HFF-Myc (cell line): ENCODE measurements around the gene ITGA6.
"Not testable (repeated sequence)": the region's sequence is repeated elsewhere in the genome, so short reads cannot be mapped to it uniquely, and the experiment has no call there.

Source experiments
- DNase-seq: peaks from one replicate; pipeline ENCODE4 v3.0.0-alpha.2; 2011; ENCODE audit warnings: low read depth; ENCODE audit errors: extremely low read depth
- H3K4me3 ChIP-seq: replicated peaks from 2 replicates; pipeline ENCODE4 v1.5.1; 2011; ENCODE audit warnings: low read depth, mild to moderate bottlenecking, control low read depth, low read length
- TF ChIP-seq, protein P1 (sequence below): IDR thresholded peaks from 2 replicates; pipeline ENCODE4 v1.5.1; 2012; ENCODE audit warnings: mild to moderate bottlenecking, low read depth, low read length, control low read depth; ENCODE audit errors: missing control alignments

ITGA6 gene

GRCh38 chr2:172549131-172549530, 121.7 kb downstream of the ITGA6 start:
- DNase-seq = no peak
- no peak overlapping the region for H3K4me3 ChIP-seq
- TF ChIP-seq, protein P1, sequence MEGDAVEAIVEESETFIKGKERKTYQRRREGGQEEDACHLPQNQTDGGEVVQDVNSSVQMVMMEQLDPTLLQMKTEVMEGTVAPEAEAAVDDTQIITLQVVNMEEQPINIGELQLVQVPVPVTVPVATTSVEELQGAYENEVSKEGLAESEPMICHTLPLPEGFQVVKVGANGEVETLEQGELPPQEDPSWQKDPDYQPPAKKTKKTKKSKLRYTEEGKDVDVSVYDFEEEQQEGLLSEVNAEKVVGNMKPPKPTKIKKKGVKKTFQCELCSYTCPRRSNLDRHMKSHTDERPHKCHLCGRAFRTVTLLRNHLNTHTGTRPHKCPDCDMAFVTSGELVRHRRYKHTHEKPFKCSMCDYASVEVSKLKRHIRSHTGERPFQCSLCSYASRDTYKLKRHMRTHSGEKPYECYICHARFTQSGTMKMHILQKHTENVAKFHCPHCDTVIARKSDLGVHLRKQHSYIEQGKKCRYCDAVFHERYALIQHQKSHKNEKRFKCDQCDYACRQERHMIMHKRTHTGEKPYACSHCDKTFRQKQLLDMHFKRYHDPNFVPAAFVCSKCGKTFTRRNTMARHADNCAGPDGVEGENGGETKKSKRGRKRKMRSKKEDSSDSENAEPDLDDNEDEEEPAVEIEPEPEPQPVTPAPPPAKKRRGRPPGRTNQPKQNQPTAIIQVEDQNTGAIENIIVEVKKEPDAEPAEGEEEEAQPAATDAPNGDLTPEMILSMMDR = no peak

- H3K4me3 ChIP-seq, DNase-seq: not testable (repeated sequence)
Measured at GRCh38 chr2:172549802-172550201, 122.4 kb downstream of the ITGA6 start.

DNA sequence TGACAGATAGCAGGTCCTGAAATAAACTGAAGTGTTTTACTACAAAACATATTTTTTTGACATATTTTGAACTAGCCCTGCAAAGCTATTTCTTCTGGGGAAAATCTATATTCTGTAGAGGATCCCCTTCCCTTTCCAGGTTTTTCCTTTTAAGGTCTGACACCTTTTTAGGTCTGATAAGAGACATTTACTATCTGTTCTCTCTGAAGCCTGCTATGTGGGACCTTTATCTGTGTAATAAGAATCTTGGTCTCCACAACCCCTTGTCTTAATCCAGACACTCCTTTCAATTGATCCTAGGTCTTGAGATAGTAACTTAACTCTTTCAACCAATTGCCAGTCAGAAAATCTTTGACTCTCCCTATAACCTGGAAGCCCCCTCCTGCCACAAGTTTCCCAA, 123.0 kb downstream of the ITGA6 start:
- DNase-seq = no peak
- no peak overlapping the region for H3K4me3 ChIP-seq
- TF ChIP-seq, protein P1 = no peak

GRCh38 chr2:172551271-172551670, 123.9 kb downstream of the ITGA6 start:
- DNase-seq = no peak
- H3K4me3 ChIP-seq = no peak overlapping the region
- TF ChIP-seq, protein P1 = no peak

- H3K4me3 ChIP-seq = no peak overlapping the region
- TF ChIP-seq, protein P1 = no peak
- DNase-seq = no peak
Measured at GRCh38 chr2:172552547-172553291, 125.3 kb downstream of the ITGA6 start.

- DNase-seq = no peak
Measured at GRCh38 chr2:172554352-172555271, 127.2 kb downstream of the ITGA6 start.

DNA sequence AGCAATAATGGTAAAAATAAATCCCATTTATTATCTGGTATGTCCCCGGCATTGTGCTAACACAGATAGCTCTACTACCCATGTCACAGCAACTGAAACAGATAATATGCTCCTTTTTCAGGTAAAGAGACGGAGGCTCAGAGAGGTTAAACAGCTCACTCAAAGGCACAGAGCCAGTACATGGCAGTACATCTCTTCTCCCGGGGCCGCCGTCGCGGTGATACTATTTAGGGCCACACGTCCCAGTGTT, 127.8 kb downstream of the ITGA6 start:
- DNase-seq = no peak
- peak overlapping the region; percentile 83 for H3K4me3 ChIP-seq
- TF ChIP-seq, protein P1 = no peak

More at GRCh38 chr2:172554352-172555271, 127.2 kb downstream of the ITGA6 start:
- H3K4me3 ChIP-seq = peak overlapping the region; percentile 83
- TF ChIP-seq, protein P1 = no peak
